CD4-positive, alpha-beta memory T cell (primary cell): Measurements from ENCODE around the gene TMEM245. TPM values are rescaled to one million over a fixed set of nuclear protein-coding genes. Genes with fewer than 3 reads are reported as not detected.

Source experiments
- CTCF ChIA-PET: fragments of 350-600 bp; sonication (Branson Sonifier 250); formaldehyde crosslinking; loops from one replicate; lab custom pipeline; 2021; ENCODE audit warnings: inconsistent platforms; ENCODE audit not compliant: partially characterized antibody; lab: Charles Lee
- POLR2A ChIA-PET: fragments of 350-600 bp; sonication (Branson Sonifier 250); formaldehyde crosslinking; loops from one replicate; lab custom pipeline; 2021; ENCODE audit not compliant: partially characterized antibody; lab: Charles Lee
- DNase-seq, 5 donors: peaks; one replicate each; pipeline versions ENCODE4 v3.0.0 to v3.0.0-alpha.2; 2020 to 2022; ENCODE audit warnings: mixed read lengths in 1 of 5
- H3K27ac ChIP-seq: one replicate; pipeline ENCODE4 v1.7.0; 2013; ENCODE audit warnings: low read depth, low read length
- H3K27me3 ChIP-seq: 2 replicates; pipeline ENCODE4 v1.7.0; 2013; ENCODE audit warnings: mild to moderate bottlenecking, low read length, moderate library complexity; ENCODE audit not compliant: insufficient read depth
- H3K36me3 ChIP-seq: 2 replicates; pipeline ENCODE4 v1.7.0; 2013; ENCODE audit warnings: mild to moderate bottlenecking, low read length, moderate library complexity; ENCODE audit not compliant: insufficient read depth
- H3K4me1 ChIP-seq: 2 replicates; pipeline ENCODE4 v1.7.0; 2013; ENCODE audit warnings: mild to moderate bottlenecking, low read length, moderate library complexity; ENCODE audit not compliant: insufficient read depth
- H3K4me3 ChIP-seq, 2 donors: one replicate each; pipeline ENCODE4 v1.7.0; 2013; ENCODE audit warnings: low read length in 2 of 2, mild to moderate bottlenecking in 1 of 2
- H3K9me3 ChIP-seq, 2 donors: one replicate each; pipeline ENCODE4 v1.7.0; 2013; ENCODE audit warnings: low read length in 2 of 2, control low read depth in 1 of 2; ENCODE audit not compliant: control insufficient read depth in 1 of 2
- H3K27ac Mint-ChIP-seq, 7 donors: one replicate each; pipeline ENCODE4 v1.8.0; 2020 to 2021; ENCODE audit warnings: mixed read lengths in 7 of 7, mild to moderate bottlenecking in 6 of 7, inconsistent platforms in 3 of 7, moderate library complexity in 3 of 7
- H3K27me3 Mint-ChIP-seq, 2 donors: one replicate each; pipeline ENCODE4 v1.8.0; 2020 to 2021; ENCODE audit warnings: mixed read lengths in 2 of 2
- H3K36me3 Mint-ChIP-seq, 2 donors: one replicate each; pipeline ENCODE4 v1.8.0; 2020 to 2021; ENCODE audit warnings: mixed read lengths in 2 of 2, inconsistent platforms in 1 of 2, mild to moderate bottlenecking in 1 of 2
- H3K4me1 Mint-ChIP-seq, 4 donors: one replicate each; pipeline ENCODE4 v1.8.0; 2020 to 2021; ENCODE audit warnings: mixed read lengths in 4 of 4, mild to moderate bottlenecking in 1 of 4
- H3K4me3 Mint-ChIP-seq, 8 donors: one replicate each; pipeline ENCODE4 v1.8.0; 2020 to 2021; ENCODE audit warnings: mixed read lengths in 8 of 8, mild to moderate bottlenecking in 7 of 8, moderate library complexity in 6 of 8, inconsistent platforms in 3 of 8
- H3K9me3 Mint-ChIP-seq, 8 donors: one replicate each; pipeline ENCODE4 v1.8.0; 2020 to 2021; ENCODE audit warnings: mixed read lengths in 8 of 8, mild to moderate bottlenecking in 5 of 8, inconsistent platforms in 3 of 8, moderate library complexity in 1 of 8
- intact Hi-C: fragments of 100-400 bp; cut with micrococcal nuclease; formaldehyde crosslinking; loops from one replicate; pipeline ENCODE4 v1.15.1; 2023
- polyA plus RNA-seq, 2 donors: library from polyadenylated mRNA; unstranded; fragments of 300-500 nt; fragmentation: Illumina TruSeq; gene quantifications; one replicate each; pipeline ENCODE4 v1.2.3, GENCODE V29; 2021
- total RNA-seq, 2 experiments: library from RNA; stranded (reverse); gene quantifications; one replicate each; pipeline ENCODE4 v1.2.3, GENCODE V29; 2021

TMEM245 gene
- total and polyA plus RNA-seq, 4 experiments from 2014 or later, result 28.9 to 74.3 (median 57.0) TPM

DNA sequence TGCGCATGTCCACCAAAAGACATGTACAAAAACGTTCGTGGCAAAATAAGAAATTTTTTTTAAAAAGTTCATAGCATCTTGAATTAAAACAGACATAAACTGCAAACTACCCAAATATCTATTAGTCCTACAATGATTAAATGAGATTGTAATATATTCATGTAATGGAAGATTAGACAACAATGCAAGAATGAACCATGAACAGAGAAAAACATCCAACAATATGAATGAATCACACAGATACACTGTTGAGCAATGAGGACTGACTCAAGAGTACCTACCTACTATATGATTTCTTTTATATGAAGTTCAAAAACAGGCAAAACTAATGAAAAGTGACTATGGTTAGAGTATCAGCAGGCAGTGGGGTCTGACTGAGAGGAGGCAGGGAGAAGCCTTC is 88.5 kb downstream of the TMEM245 start:
- H3K27me3 ChIP-seq, result no peaks in the 10 kb centered on the region
- no peak for DNase-seq
- Mint-ChIP-seq H3K4me1 (peaks cover 0 to 7% (median 5%) of the 10 kb centered on the region in 4 donors), H3K27me3 (no peaks in the 10 kb centered on the region), H3K27ac (peak overlapping the region in 1 of 7 donors; percentile 10), H3K36me3 (peaks cover 40 to 66% of the 10 kb centered on the region in 2 donors), H3K4me3 (no peak overlapping the region), H3K9me3 (no peaks in the 10 kb centered on the region)
- intact Hi-C loops, result no loop called here
- ChIA-PET CTCF (no interaction called here), POLR2A (no interaction called here)
- H3K27ac ChIP-seq, result no peak overlapping the region
- no peaks in the 10 kb centered on the region for H3K9me3 ChIP-seq
- peaks cover 12% of the 10 kb centered on the region for H3K36me3 ChIP-seq
- H3K4me1 ChIP-seq, result no peaks in the 10 kb centered on the region
- no peak overlapping the region for H3K4me3 ChIP-seq

- no peaks in the 10 kb centered on the region for H3K4me1 ChIP-seq
- H3K9me3 ChIP-seq, result no peaks in the 10 kb centered on the region
- Mint-ChIP-seq H3K36me3 (peaks cover 37 to 65% of the 10 kb centered on the region in 2 donors), H3K27ac (no peak overlapping the region), H3K27me3 (no peaks in the 10 kb centered on the region), H3K9me3 (no peaks in the 10 kb centered on the region), H3K4me1 (peaks cover 0 to 12% (median 8%) of the 10 kb centered on the region in 4 donors), H3K4me3 (no peak overlapping the region)
- no peak overlapping the region for H3K27ac ChIP-seq
- H3K36me3 ChIP-seq, result peaks cover 12% of the 10 kb centered on the region
- ChIA-PET CTCF (no interaction called here), POLR2A (no interaction called here)
- H3K4me3 ChIP-seq, result no peak overlapping the region
- no peaks in the 10 kb centered on the region for H3K27me3 ChIP-seq
- DNase-seq, result no peak
- intact Hi-C loops, result no loop called here
These were observed 89.3 kb downstream of the TMEM245 start for GRCh38 chr9:109030426-109030825.

DNA sequence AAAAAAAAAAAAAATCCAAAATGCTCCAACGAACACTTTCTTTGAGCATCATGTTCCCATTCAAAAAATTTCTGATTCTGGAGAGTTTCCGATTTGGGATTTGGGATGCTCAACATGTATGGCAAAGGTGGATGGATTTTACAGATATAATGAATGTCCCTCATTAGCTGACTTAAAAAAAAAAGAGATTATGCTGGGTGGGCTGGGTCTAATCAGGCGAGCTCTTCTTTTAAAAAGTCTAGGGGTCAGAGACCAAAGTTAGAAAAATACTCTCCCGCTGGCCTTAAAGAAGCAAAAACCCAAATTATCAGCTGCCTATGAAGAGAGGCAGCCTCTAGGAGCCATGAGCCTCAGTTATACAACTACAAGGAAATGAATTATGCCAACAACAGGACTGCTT is 91.3 kb downstream of the TMEM245 start:
- intact Hi-C loops, result no loop called here
- Mint-ChIP-seq H3K27ac (peak overlapping the region in 1 of 7 donors; percentile 62), H3K27me3 (no peaks in the 10 kb centered on the region), H3K4me1 (peaks cover 9 to 25% (median 12%) of the 10 kb centered on the region in 4 donors), H3K9me3 (no peaks in the 10 kb centered on the region), H3K4me3 (no peak overlapping the region), H3K36me3 (peaks cover 43 to 67% of the 10 kb centered on the region in 2 donors)
- H3K9me3 ChIP-seq, result no peaks in the 10 kb centered on the region
- ChIA-PET POLR2A (no interaction called here), CTCF (no interaction called here)
- no peaks in the 10 kb centered on the region for H3K27me3 ChIP-seq
- no peaks in the 10 kb centered on the region for H3K4me1 ChIP-seq
- H3K36me3 ChIP-seq, result peaks cover 9% of the 10 kb centered on the region
- H3K4me3 ChIP-seq, result no peak overlapping the region
- no peak for DNase-seq
- H3K27ac ChIP-seq, result no peak overlapping the region

DNA sequence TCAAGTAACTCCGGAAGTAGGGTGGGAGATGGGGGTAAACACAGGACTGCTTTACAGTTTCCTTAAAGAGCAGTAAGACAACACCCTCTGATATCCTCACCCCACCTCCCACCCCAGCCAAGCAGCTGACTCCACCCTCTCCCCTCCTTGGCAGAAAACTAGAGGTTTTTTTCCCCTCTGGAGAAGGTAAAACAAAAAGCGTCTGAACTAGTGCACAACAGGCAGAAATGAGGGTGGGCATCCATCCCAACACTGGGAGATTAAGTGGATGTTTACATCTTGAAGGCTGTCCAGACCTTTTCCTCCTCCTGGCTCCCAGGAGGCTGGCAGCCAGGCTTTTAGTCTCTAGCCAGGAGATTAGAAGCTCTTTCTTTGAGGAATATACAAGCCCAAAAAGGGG is 92.6 kb downstream of the TMEM245 start:
- intact Hi-C loops, result no loop called here
- ChIA-PET POLR2A (no interaction called here), CTCF (no interaction called here)
- Mint-ChIP-seq H3K4me1 (peaks cover 11 to 25% (median 12%) of the 10 kb centered on the region in 4 donors), H3K4me3 (no peak overlapping the region), H3K36me3 (peaks cover 38 to 70% of the 10 kb centered on the region in 2 donors), H3K27ac (peak overlapping the region in 3 of 7 donors; percentile 22 to 74 (median 24)), H3K9me3 (no peaks in the 10 kb centered on the region), H3K27me3 (no peaks in the 10 kb centered on the region)
- Histone ChIP-seq H3K9me3 (no peaks in the 10 kb centered on the region), H3K27ac (no peak overlapping the region), H3K4me1 (no peaks in the 10 kb centered on the region), H3K4me3 (no peak overlapping the region), H3K36me3 (peaks cover 5% of the 10 kb centered on the region), H3K27me3 (no peaks in the 10 kb centered on the region)
- no peak for DNase-seq

- H3K27me3 Mint-ChIP-seq, result no peaks in the 10 kb centered on the region
- H3K9me3 Mint-ChIP-seq, result no peaks in the 10 kb centered on the region
- peak overlapping the region in 5 of 7 donors; percentile 10 to 65 (median 45) for H3K27ac Mint-ChIP-seq
These were observed 93.4 kb downstream of the TMEM245 start for GRCh38 chr9:109026306-109026705.

GRCh38 chr9:109022873-109023272 is 96.9 kb downstream of the TMEM245 start:
- no peaks in the 10 kb centered on the region for H3K27me3 ChIP-seq
- H3K4me3 Mint-ChIP-seq, result no peak overlapping the region
- CTCF ChIA-PET, result no interaction called here
- peak overlapping the region in 5 of 7 donors; percentile 10 to 70 (median 29) for H3K27ac Mint-ChIP-seq
- H3K9me3 ChIP-seq, result no peaks in the 10 kb centered on the region
- H3K27ac ChIP-seq, result no peak overlapping the region
- POLR2A ChIA-PET, result no interaction called here
- no peaks in the 10 kb centered on the region for H3K27me3 Mint-ChIP-seq
- peaks cover 9% of the 10 kb centered on the region for H3K36me3 ChIP-seq
- intact Hi-C loops, result no loop called here
- H3K9me3 Mint-ChIP-seq, result no peaks in the 10 kb centered on the region
- H3K4me1 Mint-ChIP-seq, result peaks cover 4 to 21% (median 14%) of the 10 kb centered on the region in 4 donors
- peaks cover 39 to 61% of the 10 kb centered on the region in 2 donors for H3K36me3 Mint-ChIP-seq
- no peak overlapping the region for H3K4me3 ChIP-seq
- no peak for DNase-seq
- H3K4me1 ChIP-seq, result no peaks in the 10 kb centered on the region

More at GRCh38 chr9:109026306-109026705, 93.4 kb downstream of the TMEM245 start:
- H3K4me1 ChIP-seq, result no peaks in the 10 kb centered on the region
- no peak overlapping the region for H3K27ac ChIP-seq
- intact Hi-C loops, result no loop called here
- ChIA-PET POLR2A (no interaction called here), CTCF (no interaction called here)
- H3K36me3 ChIP-seq, result peaks cover 4% of the 10 kb centered on the region
- no peak overlapping the region for H3K4me3 Mint-ChIP-seq
- H3K4me1 Mint-ChIP-seq, result peaks cover 8 to 25% (median 12%) of the 10 kb centered on the region in 4 donors
- no peak overlapping the region for H3K4me3 ChIP-seq
- DNase-seq, result no peak
- H3K27me3 ChIP-seq, result no peaks in the 10 kb centered on the region
- peaks cover 32 to 64% of the 10 kb centered on the region in 2 donors for H3K36me3 Mint-ChIP-seq
- no peaks in the 10 kb centered on the region for H3K9me3 ChIP-seq

DNA sequence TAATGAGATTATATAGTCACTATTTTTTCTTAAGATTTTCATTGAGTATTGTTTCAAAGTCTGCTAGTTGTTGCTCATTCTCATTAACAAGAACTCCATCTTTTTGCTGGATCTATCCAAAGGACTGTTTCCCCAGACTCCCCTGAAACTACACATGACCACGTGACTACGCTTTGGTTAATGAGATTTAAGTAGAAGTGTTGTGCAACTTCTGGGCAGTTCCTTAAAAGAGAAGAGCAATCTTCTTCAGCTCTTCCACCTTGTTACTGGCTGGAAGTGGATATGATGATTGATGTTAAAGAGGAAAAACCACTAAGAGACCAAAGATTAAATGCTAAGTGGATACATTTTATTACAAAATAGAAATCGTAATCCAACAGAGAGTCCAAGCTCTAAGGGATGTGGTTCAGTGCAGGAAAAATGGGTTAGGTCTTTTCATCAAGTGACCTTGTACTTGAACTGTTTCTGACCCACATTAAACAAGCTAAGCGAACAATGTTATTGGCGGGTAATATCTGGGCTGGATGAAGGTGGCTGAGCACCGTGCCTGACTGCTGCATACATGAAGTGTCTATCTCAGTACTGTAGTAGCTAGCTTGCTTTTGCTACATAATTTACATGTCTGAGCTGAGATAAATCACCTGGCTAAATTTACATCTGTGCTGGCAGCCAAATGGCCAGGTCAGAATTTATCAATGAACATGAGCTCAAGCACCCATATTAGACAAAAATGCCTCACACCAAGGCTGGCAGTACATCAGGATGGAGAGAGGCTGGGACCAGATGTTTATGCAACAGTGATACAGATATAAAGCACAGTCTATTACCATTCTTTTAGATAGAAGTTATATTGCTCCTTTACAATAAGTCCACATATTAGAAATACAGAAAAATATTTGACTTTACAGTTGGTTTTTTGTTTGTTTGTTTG is 98.9 kb downstream of the TMEM245 start:
- Mint-ChIP-seq H3K36me3 (peaks cover 29 to 48% of the 10 kb centered on the region in 2 donors), H3K27ac (peak overlapping the region in 4 of 7 donors; percentile 13 to 87 (median 50)), H3K9me3 (no peaks in the 10 kb centered on the region), H3K27me3 (no peaks in the 10 kb centered on the region), H3K4me1 (peaks cover 5 to 18% (median 11%) of the 10 kb centered on the region in 4 donors), H3K4me3 (no peak overlapping the region)
- no peaks in the 10 kb centered on the region for H3K4me1 ChIP-seq
- H3K9me3 ChIP-seq, result no peaks in the 10 kb centered on the region
- POLR2A ChIA-PET, result interaction anchor here (0.5 kb wide), 1 partner anchor 191 kb away, joined by 4 read pairs; no protein-coding TSS in a partner anchor
- intact Hi-C loops, result no loop called here
- no peak overlapping the region for H3K4me3 ChIP-seq
- H3K27me3 ChIP-seq, result no peaks in the 10 kb centered on the region
- peaks cover 9% of the 10 kb centered on the region for H3K36me3 ChIP-seq
- no peak overlapping the region for H3K27ac ChIP-seq
- CTCF ChIA-PET, result interaction anchor here (0.7 to 1.1 kb wide), 2 partner anchors 23 to 61 kb away, joined by 3 read pairs; no protein-coding TSS in a partner anchor
- no peak for DNase-seq
